ENCODE measurements around the gene SMARCAL1.

The SMARCAL1 gene

GRCh38 chr2:216385478-216385877 is 26.8 kb upstream of the SMARCAL1 start:
- DNase-seq (ENCODE audit: low read depth) = peak; percentile 29
- no peak for TF ChIP-seq CTCF (IDR thresholded peaks at IDR 0.05; ENCODE audit: insufficient read depth, low read depth, low read length, missing control alignments)
- H3K4me3 ChIP-seq (ENCODE audit: low read length) = no peak overlapping the region

DNA sequence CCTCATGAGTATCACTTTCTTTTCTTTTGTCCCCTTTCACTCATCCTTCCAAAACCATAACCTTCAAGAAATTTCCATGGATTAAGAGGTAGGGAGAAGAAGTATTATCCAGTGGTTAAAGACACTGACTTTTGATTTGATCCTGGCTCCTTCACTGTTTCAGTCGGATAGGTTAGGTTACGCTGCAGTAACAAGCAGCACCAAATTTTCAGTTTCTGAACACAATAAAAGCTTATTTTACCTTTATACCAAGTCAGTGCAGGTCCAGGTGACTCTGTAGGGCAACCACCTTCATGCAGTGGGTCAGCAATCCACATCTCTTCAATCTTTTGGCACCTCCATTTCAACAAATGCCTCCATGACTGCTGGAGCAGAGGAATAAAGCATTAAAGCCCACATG is 25.0 kb upstream of the SMARCAL1 start:
- DNase-seq (ENCODE audit: low read depth) = no peak
- TF ChIP-seq CTCF (IDR thresholded peaks at IDR 0.05; ENCODE audit: insufficient read depth, low read depth, low read length, missing control alignments) = no peak
- no peak overlapping the region for H3K4me3 ChIP-seq (ENCODE audit: low read length)

DNA sequence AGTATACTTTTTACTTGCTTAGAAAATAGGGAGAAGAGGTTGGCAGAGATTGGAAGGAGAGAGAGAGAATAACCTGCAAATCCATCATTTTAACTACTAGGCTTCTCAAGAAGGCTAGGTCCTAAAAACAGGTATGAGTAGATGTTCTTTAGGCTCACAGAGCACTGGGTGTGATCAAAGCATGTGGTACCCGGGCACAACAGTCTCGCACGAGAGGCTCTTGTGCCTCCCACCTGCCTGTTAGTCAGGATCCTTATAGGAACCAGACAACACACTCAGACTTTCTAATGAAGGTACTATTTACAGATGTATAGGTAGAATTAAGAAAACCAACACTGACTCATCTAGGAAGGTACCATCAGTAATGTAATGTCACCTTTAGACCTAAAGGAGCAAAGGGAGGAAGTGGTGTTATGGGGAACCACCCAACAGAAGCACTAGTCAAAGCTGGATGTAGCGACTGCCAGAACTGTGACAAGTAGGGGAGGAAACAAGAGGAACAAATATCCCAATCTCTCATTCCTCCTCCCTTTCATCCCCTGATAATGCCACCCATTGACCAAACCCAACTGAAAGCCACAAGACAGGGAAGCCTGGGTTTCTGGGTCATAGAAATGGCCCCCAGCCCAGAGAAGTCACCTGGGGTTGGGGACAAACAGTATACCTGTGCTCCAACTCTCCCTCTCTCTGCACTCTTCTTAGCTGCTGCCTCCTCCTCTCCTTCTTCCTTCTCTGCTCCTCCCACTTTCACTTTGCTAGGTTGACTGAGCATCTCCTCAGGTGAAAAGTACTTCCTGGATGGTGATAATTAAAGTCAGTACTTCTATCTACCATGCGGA is 24.0 kb upstream of the SMARCAL1 start:
- no peak overlapping the region for H3K4me3 ChIP-seq (ENCODE audit: low read length)
- no peak for DNase-seq (ENCODE audit: low read depth)
- no peak for TF ChIP-seq CTCF (IDR thresholded peaks at IDR 0.05; ENCODE audit: insufficient read depth, low read depth, low read length, missing control alignments)

- no peak for TF ChIP-seq CTCF (IDR thresholded peaks at IDR 0.05; ENCODE audit: insufficient read depth, low read depth, low read length, missing control alignments)
- no peak for DNase-seq (ENCODE audit: low read depth)
- no peak overlapping the region for H3K4me3 ChIP-seq (ENCODE audit: low read length)
Measured at GRCh38 chr2:216389570-216389969, 22.7 kb upstream of the SMARCAL1 start.

DNA sequence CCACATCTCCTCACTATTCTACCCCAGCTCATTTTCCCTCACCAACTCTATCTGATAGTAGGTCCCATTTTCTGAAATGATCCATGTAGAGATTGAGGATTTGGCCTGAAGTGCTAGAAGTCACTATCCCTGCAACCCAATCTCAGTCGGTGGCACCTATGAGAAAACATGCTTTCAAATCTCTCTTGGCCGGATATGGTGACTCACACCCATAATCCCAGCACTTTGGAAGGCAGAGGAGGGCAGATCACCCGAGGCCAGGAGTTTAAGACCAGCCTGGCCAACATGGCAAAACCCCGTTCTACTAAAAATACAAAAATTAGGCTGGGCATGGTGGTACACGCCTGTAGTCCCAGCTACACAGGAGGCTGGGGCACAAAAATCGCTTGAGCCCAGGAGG is 20.9 kb upstream of the SMARCAL1 start:
- peak; percentile 53 for DNase-seq (ENCODE audit: low read depth)
- H3K4me3 ChIP-seq (ENCODE audit: low read length) = no peak overlapping the region
- TF ChIP-seq CTCF (IDR thresholded peaks at IDR 0.05; ENCODE audit: insufficient read depth, low read depth, low read length, missing control alignments) = no peak

GRCh38 chr2:216392018-216392562 is 20.2 kb upstream of the SMARCAL1 start:
- no peak for DNase-seq (ENCODE audit: low read depth)
- no peak overlapping the region for H3K4me3 ChIP-seq (ENCODE audit: low read length)
- no peak for TF ChIP-seq CTCF (IDR thresholded peaks at IDR 0.05; ENCODE audit: insufficient read depth, low read depth, low read length, missing control alignments)

Measured in epithelial cell of esophagus (primary cell).